Natural killer cell (primary cell): ENCODE measurements around the gene BMPR1A. TPM values are rescaled to one million over a fixed set of nuclear protein-coding genes. Genes with fewer than 3 reads are reported as not detected.

ENCODE experiments used
- ATAC-seq, 3 donors: fragments of 150-1000 bp in 2 of 3; fragments of 200-7000 bp in 1 of 3; cut with Tn5 transposase; 1 replicate in 1 of 3; 2 replicates in 2 of 3; pipeline ENCODE4 v1.10.0; 2021; ENCODE audit warnings: mild to moderate bottlenecking in 2 of 3, moderate library complexity in 2 of 3
- DNase-seq, 2 donors: peaks; one replicate each; pipeline versions ENCODE4 v3.0.0 to v3.0.0-alpha.2; 2013 to 2021; ENCODE audit warnings: mixed read lengths in 1 of 2
- H3K27ac ChIP-seq: one replicate; pipeline ENCODE4 v1.5.1; 2013; ENCODE audit warnings: mild to moderate bottlenecking, low read length
- H3K27me3 ChIP-seq: one replicate; pipeline ENCODE4 v1.6.1; 2013; ENCODE audit warnings: low read length; ENCODE audit not compliant: control insufficient read depth, insufficient read depth
- H3K36me3 ChIP-seq: one replicate; pipeline ENCODE4 v1.6.1; 2013; ENCODE audit warnings: low read length; ENCODE audit not compliant: control insufficient read depth, insufficient read depth
- H3K4me1 ChIP-seq: one replicate; pipeline ENCODE4 v1.6.1; 2013; ENCODE audit warnings: low read length; ENCODE audit not compliant: control insufficient read depth, insufficient read depth
- H3K4me3 ChIP-seq: one replicate; pipeline ENCODE4 v1.5.1; 2013; ENCODE audit warnings: low read length
- H3K9me3 ChIP-seq: one replicate; pipeline ENCODE4 v1.6.1; 2013; ENCODE audit warnings: low read length; ENCODE audit not compliant: control insufficient read depth, insufficient read depth
- H3K27ac Mint-ChIP-seq, 2 donors: one replicate each; pipeline ENCODE4 v1.8.0; 2022; ENCODE audit warnings: mild to moderate bottlenecking in 2 of 2, mixed read lengths in 2 of 2, moderate library complexity in 1 of 2
- H3K27me3 Mint-ChIP-seq, 2 donors: one replicate each; pipeline ENCODE4 v1.8.0; 2022; ENCODE audit warnings: low read depth in 2 of 2, mixed read lengths in 2 of 2
- H3K36me3 Mint-ChIP-seq: one replicate; pipeline ENCODE4 v1.8.0; 2022; ENCODE audit warnings: mixed read lengths
- H3K4me1 Mint-ChIP-seq, 2 donors: one replicate each; pipeline ENCODE4 v1.8.0; 2022; ENCODE audit warnings: mixed read lengths in 2 of 2
- H3K4me3 Mint-ChIP-seq: one replicate; pipeline ENCODE4 v1.8.0; 2022; ENCODE audit warnings: mild to moderate bottlenecking, moderate library complexity, mixed read lengths
- H3K9me3 Mint-ChIP-seq, 2 donors: one replicate each; pipeline ENCODE4 v1.8.0; 2022; ENCODE audit warnings: mixed read lengths in 2 of 2
- WGBS: methylation state at CpG from one replicate; pipeline ENCODE4 v1.1.7; 2013; ENCODE audit warnings: missing lambda C conversion rate; ENCODE audit not compliant: insufficient coverage; 5-methylcytosine and 5-hydroxymethylcytosine counted together
- intact Hi-C: fragments of 100-400 bp; cut with micrococcal nuclease; formaldehyde crosslinking; loops from one replicate; pipeline ENCODE4 v1.14.2; 2022
- total RNA-seq, 4 donors: library from RNA; stranded (reverse); fragments of 120-200 nt in 1 of 4; gene quantifications; one replicate each; pipeline versions ENCODE4 v1.2.3 to v1.2.4, GENCODE V29; 2013 to 2022
- TF ChIP-seq, protein P1 (sequence below): fragments of 200-600 bp; IDR thresholded peaks from one replicate; pipeline ENCODE4 v1.8.0; 2022; ENCODE audit warnings: antibody characterized with exemption

Gene BMPR1A
- total RNA-seq, 3 donors from 2014 or later (not counting 1 experiment from before 2014, with no cell fraction given), result 5.5 to 8.1 (median 7.7) TPM

DNA sequence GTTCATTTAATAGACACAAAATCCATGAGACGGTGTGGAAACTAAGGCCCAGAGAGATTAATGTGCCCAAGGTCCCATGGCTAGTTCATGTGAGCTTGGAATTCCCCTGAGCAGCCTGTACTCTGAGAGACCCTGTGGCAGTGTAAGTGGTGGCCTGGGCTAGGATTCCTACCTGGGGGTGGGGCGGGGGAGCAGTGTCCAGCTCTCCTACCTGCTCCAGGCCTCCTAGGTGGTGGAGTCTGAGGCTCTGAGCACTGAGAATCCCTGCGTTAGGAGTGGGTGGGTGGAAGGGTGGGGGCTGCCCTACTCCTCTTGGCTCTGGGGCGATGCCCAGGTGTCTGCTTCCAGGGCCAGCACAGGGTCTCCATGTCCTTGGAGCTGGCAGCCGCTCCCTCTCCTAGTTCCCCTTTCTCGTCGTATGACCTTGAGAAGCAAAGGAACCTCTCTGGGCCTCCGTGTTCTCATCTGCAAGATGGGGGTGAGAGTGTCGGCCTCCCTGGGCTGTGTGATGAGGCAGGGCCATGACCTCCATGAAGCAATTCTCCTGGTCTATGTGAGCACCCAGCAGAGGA is 204.5 kb downstream of the BMPR1A start:
- no peaks in the 10 kb centered on the region for H3K9me3 Mint-ChIP-seq
- H3K9me3 ChIP-seq, result no peaks in the 10 kb centered on the region
- no peak overlapping the region for H3K4me3 ChIP-seq
- DNase-seq (no peak), ATAC-seq (no peak)
- no peaks in the 10 kb centered on the region for H3K27me3 Mint-ChIP-seq
- no peak overlapping the region for H3K27ac Mint-ChIP-seq
- no peaks in the 10 kb centered on the region for H3K27me3 ChIP-seq
- peaks cover 16% of the 10 kb centered on the region for H3K4me1 ChIP-seq
- H3K27ac ChIP-seq, result no peak overlapping the region
- H3K36me3 ChIP-seq, result no peaks in the 10 kb centered on the region
- 85% methylated on average over 9 of the region's 9 CpGs for WGBS
- no peaks in the 10 kb centered on the region for H3K36me3 Mint-ChIP-seq
- TF ChIP-seq, protein P1, sequence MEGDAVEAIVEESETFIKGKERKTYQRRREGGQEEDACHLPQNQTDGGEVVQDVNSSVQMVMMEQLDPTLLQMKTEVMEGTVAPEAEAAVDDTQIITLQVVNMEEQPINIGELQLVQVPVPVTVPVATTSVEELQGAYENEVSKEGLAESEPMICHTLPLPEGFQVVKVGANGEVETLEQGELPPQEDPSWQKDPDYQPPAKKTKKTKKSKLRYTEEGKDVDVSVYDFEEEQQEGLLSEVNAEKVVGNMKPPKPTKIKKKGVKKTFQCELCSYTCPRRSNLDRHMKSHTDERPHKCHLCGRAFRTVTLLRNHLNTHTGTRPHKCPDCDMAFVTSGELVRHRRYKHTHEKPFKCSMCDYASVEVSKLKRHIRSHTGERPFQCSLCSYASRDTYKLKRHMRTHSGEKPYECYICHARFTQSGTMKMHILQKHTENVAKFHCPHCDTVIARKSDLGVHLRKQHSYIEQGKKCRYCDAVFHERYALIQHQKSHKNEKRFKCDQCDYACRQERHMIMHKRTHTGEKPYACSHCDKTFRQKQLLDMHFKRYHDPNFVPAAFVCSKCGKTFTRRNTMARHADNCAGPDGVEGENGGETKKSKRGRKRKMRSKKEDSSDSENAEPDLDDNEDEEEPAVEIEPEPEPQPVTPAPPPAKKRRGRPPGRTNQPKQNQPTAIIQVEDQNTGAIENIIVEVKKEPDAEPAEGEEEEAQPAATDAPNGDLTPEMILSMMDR, result no peak
- H3K4me3 Mint-ChIP-seq, result no peak overlapping the region
- intact Hi-C loops, result no loop called here
- H3K4me1 Mint-ChIP-seq, result peaks cover 2 to 6% of the 10 kb centered on the region in 2 donors

DNA sequence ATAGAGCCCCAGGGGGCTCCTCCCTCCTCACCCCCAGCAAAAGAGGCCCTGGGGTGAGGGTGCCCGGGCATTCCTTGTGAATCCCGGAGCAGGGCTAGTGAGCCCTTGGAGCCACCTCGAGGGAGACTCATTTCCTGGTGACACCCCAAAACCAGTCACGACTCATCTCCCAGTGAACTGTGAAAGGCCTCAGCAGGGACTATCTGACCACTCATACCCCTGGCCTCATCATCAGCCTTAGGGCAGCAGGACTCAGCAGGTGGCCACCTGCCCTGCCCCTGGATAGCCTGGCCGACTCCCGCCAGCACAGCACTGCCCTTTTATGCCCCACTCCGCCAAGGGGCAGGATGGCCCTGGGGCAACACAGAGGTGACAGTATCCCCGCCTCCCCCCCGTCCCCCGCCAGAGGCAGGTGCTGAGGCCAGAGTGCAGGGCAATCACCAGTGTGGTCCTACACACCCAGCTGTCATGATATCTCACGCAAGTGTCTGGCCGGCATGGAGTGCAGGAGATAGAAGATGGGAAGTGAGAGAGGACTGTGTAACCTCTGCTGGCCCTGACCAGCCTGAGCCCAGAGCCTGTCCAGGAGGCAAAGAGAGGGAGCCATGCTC is 205.2 kb downstream of the BMPR1A start:
- ATAC-seq, result no peak
- intact Hi-C loops, result no loop called here

DNA sequence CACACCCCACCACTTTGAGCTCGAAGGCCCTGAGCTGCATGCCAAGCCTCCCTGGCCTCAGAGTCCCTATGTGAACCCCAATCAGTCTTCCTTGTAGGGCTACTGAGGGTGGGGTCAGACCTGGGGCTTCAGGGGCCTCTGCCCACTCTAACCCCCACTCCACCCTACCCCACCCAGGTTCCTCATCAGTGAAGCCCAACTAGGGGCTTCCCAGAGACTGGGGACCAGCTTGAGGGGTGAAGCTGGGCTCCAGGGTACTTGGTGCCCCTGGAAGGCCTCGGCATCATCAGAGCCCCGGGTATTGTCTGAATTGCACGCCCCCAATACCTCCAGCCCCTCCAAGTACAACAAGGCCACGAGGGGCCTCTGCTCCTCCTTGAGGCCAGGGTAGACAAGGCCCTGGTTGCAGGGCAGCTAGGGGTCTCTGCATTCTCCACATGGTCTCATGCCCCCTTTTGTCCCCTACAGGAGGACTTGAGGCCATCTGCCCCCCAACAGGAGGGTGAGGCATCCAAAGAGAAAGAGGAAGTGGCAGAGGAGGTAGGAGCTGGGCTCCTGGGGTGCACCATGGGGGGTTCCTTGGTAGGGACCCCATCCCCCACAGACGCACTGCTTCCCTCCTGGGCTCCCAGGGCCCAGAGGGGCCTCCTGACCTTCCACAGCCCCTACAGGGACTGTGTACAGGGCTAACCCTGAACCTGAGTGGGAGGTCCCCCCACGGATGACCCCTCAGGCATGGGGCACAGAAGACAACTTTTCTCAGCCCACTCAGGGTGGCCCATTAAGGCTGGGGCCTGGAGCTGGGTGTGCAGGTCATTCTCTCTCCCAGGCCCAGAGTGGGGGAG is 205.9 kb downstream of the BMPR1A start:
- H3K27me3 Mint-ChIP-seq, result no peaks in the 10 kb centered on the region
- Histone ChIP-seq H3K4me1 (peaks cover 29% of the 10 kb centered on the region), H3K36me3 (no peaks in the 10 kb centered on the region), H3K4me3 (no peak overlapping the region), H3K9me3 (no peaks in the 10 kb centered on the region), H3K27ac (no peak overlapping the region), H3K27me3 (no peaks in the 10 kb centered on the region)
- no peaks in the 10 kb centered on the region for H3K9me3 Mint-ChIP-seq
- no peak overlapping the region for H3K27ac Mint-ChIP-seq
- no peaks in the 10 kb centered on the region for H3K36me3 Mint-ChIP-seq
- TF ChIP-seq, protein P1, result no peak
- WGBS, result 86% methylated on average over 7 of the region's 7 CpGs
- intact Hi-C loops, result no loop called here
- no peak overlapping the region for H3K4me3 Mint-ChIP-seq
- no peak for DNase-seq
- H3K4me1 Mint-ChIP-seq, result peaks cover 10 to 18% of the 10 kb centered on the region in 2 donors
- ATAC-seq, result no peak

More for the DNA sequence above, 205.2 kb downstream of the BMPR1A start:
- Mint-ChIP-seq H3K27me3 (no peaks in the 10 kb centered on the region), H3K4me3 (no peak overlapping the region), H3K4me1 (peaks cover 9 to 13% of the 10 kb centered on the region in 2 donors), H3K36me3 (no peaks in the 10 kb centered on the region), H3K9me3 (no peaks in the 10 kb centered on the region), H3K27ac (no peak overlapping the region)
- no peaks in the 10 kb centered on the region for H3K36me3 ChIP-seq
- WGBS, result 88% methylated on average over 12 of the region's 12 CpGs
- H3K4me1 ChIP-seq, result peaks cover 23% of the 10 kb centered on the region
- no peaks in the 10 kb centered on the region for H3K27me3 ChIP-seq
- H3K27ac ChIP-seq, result no peak overlapping the region
- TF ChIP-seq, protein P1, result no peak
- no peaks in the 10 kb centered on the region for H3K9me3 ChIP-seq
- no peak overlapping the region for H3K4me3 ChIP-seq
- no peak for DNase-seq
